GM19372 (cell line): ENCODE data around the gene CAPN2.

Experiments used
- ATAC-seq: cut with Tn5 transposase; IDR thresholded peaks from one replicate; pipeline ENCODE4 v1.9.1; 2021; ENCODE audit warnings: mild to moderate bottlenecking, low read depth, moderate library complexity; ENCODE audit not compliant: unreplicated experiment

The CAPN2 gene

GRCh38 chr1:223712194-223712849, at the start of gene CAPN2:
CAPN2 (plus strand) TSS chr1:223712539; CDS start chr1:223712641, 102 bp downstream.
- peak; percentile 61 for ATAC-seq

- no peak for ATAC-seq
These were observed 49.4 kb upstream of the CAPN2 start for GRCh38 chr1:223662943-223663342.

- ATAC-seq = no peak
These were observed 48.2 kb upstream of the CAPN2 start for GRCh38 chr1:223664106-223664505.

GRCh38 chr1:223665592-223666312, 46.6 kb upstream of the CAPN2 start, which contains the start of gene CAPN8:
CAPN8 (minus strand) TSS chr1:223665701; CDS start chr1:223665646, 55 bp downstream.
- ATAC-seq = no peak

GRCh38 chr1:223667484-223668182, 44.7 kb upstream of the CAPN2 start:
- no peak for ATAC-seq

- ATAC-seq = no peak
These were observed 43.1 kb upstream of the CAPN2 start for GRCh38 chr1:223669003-223669795.

GRCh38 chr1:223670458-223671159, 41.7 kb upstream of the CAPN2 start:
- no peak for ATAC-seq

GRCh38 chr1:223674119-223674890, 38.0 kb upstream of the CAPN2 start:
- ATAC-seq = no peak

- ATAC-seq = no peak
These were observed 33.5 kb upstream of the CAPN2 start for GRCh38 chr1:223678841-223679240.

GRCh38 chr1:223680188-223680587, 32.2 kb upstream of the CAPN2 start:
- ATAC-seq = no peak

- ATAC-seq = no peak
These were observed 29.8 kb upstream of the CAPN2 start for GRCh38 chr1:223682502-223682901.

- no peak for ATAC-seq
These were observed 28.5 kb upstream of the CAPN2 start for GRCh38 chr1:223683586-223684487.

- ATAC-seq = no peak
These were observed 27.9 kb upstream of the CAPN2 start for GRCh38 chr1:223684488-223684792.

GRCh38 chr1:223691121-223691520, 21.2 kb upstream of the CAPN2 start:
- no peak for ATAC-seq

GRCh38 chr1:223695014-223695548, 17.3 kb upstream of the CAPN2 start:
- ATAC-seq = no peak

GRCh38 chr1:223695941-223696340, 16.4 kb upstream of the CAPN2 start:
- ATAC-seq = no peak

- ATAC-seq = no peak
These were observed 11.9 kb upstream of the CAPN2 start for GRCh38 chr1:223700388-223700918.
